Measurements from ENCODE around the gene PRAMEF7.
"Not testable (repeated sequence)": the region's sequence is repeated elsewhere in the genome, so short reads cannot be mapped to it uniquely, and the experiment has no call there.

- not testable (repeated sequence) for TF ChIP-seq CTCF (conservative IDR thresholded peaks at IDR 0.05; ENCODE audit: low read depth in 2 of 2); EZH2phosphoT487 (IDR thresholded peaks at IDR 0.05; ENCODE audit: unreplicated experiment); REST (IDR thresholded peaks at IDR 0.05; ENCODE audit: unreplicated experiment); CREB1 (CRISPR knock-in tag; IDR thresholded peaks at IDR 0.05; ENCODE audit: low read depth)
Observed at GRCh38 chr1:12886101-12886500, 30.3 kb upstream of the PRAMEF7 start, which contains the start of gene PRAMEF4.

Data from GM23338 (cell line).